K562 treated with DMSO at 1 percent for 24 hours (cell line): Measurements from ENCODE around the gene HHIPL1. TPM values are rescaled to one million over a fixed set of nuclear protein-coding genes. Genes with fewer than 3 reads are reported as not detected.

ENCODE experiments used
- total RNA-seq: library from RNA; unstranded; fragments of 300-600 nt; gene quantifications from 2 replicates; pipeline ENCODE4 v1.2.3, GENCODE V29; 2022; ENCODE audit warnings: low read depth; ENCODE audit not compliant: insufficient read depth

The HHIPL1 gene
- 0.05 TPM in 1 of 2 replicates, not detected in the other for total RNA-seq

DNA sequence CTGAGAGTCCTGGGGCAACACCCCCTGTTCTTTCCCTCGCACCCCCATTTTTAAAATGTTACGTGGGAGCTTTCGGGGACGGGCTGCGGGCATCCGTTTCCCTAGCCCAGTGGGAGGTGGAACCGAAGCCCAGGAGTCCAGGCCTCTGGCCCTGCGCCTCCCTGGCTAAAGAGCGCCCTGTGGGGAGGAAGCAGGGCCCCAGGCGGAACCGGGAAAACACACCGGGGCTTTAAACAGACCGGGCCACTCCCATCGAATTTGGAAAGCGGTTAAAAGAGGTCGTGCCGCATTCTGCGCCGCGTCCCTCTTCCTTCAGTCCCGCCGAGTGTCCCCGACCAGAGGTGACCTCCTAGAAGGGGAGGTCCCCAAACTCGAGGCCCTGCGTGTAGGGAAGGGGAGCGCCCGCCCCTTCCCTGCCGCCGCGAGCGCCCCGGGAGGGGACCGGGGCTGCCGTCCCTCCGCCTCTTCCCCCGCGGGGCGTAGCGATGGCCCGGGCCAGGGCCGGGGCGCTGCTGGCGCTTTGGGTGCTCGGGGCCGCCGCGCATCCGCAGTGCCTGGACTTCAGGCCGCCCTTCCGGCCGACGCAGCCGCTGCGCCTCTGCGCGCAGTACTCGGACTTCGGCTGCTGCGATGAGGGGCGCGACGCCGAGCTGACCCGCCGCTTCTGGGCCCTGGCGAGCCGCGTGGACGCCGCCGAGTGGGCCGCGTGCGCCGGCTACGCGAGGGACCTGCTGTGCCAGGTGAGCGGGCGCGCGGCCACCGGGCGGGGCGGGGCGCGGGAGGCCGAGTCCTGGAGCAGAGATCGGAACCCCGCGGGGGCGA lies at the start of gene HHIPL1:
HHIPL1 (plus strand) TSS at position 407 of the 822 bp plus-strand sequence; CDS start at position 486, 79 bp downstream.

DNA sequence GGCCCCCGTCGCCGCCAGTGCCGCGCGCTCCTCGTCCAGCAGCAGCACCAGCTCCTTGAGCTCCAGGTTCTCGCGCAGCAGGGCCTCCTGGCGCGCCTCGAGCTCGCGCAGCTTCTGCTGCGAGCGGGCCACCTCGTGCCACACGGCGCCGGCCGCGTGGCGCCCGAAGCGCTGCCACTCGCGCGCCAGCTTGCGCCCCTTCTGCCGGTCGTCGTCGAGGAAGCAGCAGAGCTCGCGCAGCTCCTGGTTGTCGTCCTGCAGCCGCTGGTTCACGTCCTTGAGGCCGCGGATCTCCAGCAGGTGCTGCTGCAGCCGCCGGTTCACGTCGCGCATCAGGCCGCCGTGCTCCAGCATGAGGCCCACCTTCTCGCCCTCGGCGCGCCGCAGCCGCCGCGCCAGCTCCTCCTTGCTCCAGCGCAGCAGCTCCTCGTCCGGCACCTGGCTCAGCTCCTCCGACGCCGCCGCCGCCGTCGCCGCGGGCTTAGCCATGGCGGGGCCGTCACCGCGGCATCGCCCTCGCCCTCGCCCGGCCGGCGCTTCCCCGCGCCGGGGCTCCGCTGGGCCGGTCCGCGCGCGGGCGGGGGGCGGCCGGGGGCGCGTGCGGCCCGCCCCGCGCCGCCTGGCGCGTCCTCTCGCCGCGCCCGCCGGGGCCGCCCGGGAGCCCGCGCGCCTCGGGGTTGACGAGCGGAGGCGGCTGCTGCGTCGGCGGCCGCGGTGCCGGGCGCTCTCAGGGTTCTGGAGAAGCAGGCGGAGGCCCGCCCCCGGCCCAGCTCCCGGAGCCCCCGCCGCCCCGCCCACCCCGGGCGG lies 41.3 kb upstream of the HHIPL1 start, which contains the start of gene CCDC85C:
CCDC85C (minus strand) TSS at position 737 of the 807 bp plus-strand sequence; CDS start at position 489, 248 bp downstream.

DNA sequence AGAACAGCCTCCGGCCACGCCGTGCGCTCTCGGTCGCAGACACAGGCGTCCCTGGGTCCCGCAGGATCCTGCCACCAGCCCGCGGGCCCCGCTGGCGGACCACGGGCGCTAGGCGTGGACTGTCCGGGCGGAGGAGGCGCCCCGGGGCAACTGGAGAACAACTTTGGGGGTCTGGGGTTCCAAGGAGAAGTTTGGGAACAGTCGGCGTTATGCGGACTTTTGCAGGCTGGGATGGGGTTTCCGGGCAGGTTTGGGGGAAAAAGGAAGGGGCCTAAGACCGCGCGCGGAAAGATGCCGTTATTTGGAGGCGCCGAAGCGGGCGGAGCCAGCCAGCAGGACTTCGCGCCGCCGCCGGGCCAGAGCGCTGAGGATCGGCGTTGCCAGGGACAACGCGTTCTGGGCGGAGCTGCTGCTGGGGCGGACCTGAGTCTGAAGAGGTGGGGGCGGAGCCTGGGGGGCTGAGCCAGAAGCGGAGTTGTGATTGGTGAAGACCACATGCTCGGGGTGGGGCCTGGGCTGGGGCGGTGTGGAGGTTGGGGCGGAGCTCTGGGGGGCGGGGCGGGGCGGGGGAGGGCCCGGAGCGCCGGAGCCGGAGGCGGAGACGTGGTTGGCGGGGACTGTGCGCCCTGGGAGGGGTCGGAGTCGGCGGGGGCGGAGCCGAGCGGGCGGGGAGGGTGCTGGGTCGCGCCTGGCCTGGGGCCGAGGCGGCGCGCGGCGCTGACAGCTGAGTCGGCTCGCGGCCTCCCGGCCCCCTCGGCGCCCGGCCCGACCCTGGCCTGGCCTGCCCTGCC lies 38.9 kb downstream of the HHIPL1 start, which contains the start of gene CYP46A1:
CYP46A1 (plus strand) TSS at position 680 of the 791 bp plus-strand sequence. CDS start 120 bp downstream, outside the sequence.

Other genes starting within 250 kb of the HHIPL1 start
- 19.0 and 20.9 TPM in 2 replicates for gene SETD3, start 164.3 kb upstream of the HHIPL1 start, total RNA-seq
- gene CCNK, start 163.7 kb upstream of the HHIPL1 start, total RNA-seq = 24.2 and 29.2 TPM in 2 replicates
- 12.3 and 13.1 TPM in 2 replicates for gene CCDC85C, start 40.9 kb upstream of the HHIPL1 start, total RNA-seq
- gene CYP46A1, start 39.2 kb downstream of the HHIPL1 start, total RNA-seq = not detected in 2 replicates
- gene EML1, start 148.3 kb downstream of the HHIPL1 start, total RNA-seq = 1.3 and 1.8 TPM in 2 replicates